ENCODE data around the gene MYO1D. TPM values are rescaled to one million over a fixed set of nuclear protein-coding genes. Genes with fewer than 3 reads are reported as not detected.
A peak's percentile ranks its signal among the peaks of the same experiment; 100 is the strongest.

Gene MYO1D
- total RNA-seq, 2 experiments from 2014 or later: 2.0 to 2.2 TPM

DNA sequence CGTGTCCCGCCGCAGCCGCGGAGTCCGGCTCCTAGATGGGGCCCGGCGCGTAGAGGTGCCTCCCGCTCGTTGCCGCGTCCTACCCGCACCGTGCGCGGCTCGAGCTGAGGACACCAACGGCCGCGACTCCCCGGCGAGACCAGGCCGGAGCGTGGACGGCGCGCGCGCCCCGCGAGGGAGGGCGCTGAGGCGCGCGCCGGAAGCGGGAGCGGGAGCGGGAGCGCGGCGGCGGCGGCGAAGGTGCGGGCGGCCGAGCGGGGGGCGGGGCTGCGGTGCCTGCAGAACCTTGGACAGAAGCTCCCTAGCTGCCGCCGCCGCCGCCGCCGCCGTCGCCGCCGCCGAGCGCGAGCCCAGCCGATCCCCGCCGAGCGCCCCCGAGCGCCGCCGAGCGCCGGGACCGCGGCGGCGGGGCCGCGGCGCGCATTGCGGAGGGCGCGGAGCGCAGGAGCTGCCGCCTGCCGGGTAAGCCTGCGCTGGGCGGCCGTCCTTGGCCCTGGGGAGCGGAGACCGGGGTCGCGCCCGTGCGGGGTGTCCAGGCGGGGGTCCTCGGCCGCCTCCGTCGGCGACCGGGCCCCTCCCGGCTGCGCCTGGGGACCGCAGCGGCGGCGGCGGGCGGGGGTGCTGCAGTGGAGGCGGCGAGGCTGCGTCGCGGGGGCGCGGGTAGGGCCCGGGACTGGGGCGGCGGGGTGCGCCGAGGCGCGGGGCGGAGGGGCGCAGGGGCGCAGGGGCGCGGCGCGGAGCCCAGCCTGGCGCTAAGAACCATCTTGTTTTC lies 390.0 kb downstream of the MYO1D start, which contains the start of gene CDK5R1:
Gene CDK5R1 (plus strand): TSS at position 293 of the 772 bp plus-strand sequence. CDS start 628 bp downstream, outside the sequence.
- CTCF ChIA-PET: interaction anchor here (1.0 to 4.3 kb wide), 9 partner anchors 22 to 390 kb away, joined by 3 to 22 read pairs (median 4); partner anchors contain the start of genes MYO1D and PSMD11
- H3K4me1 Mint-ChIP-seq: peaks cover 48% of the 10 kb centered on the region

DNA sequence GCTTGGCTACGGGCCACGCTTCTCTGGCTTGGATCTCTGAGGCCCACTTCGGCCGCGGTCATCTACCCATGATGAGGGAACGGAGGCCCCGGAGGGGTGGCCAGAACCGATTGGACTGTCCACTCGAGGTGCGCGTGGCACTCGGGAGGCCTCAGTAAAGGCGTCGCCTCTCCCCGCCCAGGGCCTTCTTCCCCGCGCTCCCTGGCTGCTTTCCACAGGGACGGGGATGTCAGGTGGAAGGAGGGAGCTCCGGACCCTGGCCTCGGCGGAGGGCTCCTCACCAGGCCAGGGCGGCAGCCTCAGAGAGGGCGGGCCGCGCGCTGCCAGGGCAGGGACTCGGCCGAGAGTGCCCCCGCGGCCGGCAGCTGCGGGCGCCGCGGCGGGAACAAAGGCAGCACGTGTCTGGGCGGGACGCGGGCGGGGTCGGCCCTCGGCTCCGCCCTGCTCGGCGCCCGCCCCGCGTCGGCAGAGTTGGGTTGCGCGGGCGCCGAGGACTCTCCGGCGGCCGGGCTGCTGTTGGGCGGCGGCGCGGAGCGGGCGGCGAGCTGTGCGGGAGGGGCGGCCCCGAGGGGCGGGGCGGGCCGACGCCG lies 390.7 kb downstream of the MYO1D start:
- Mint-ChIP-seq H3K4me3 (peak overlapping the region; percentile 69), H3K27ac (peak overlapping the region; percentile 81), H3K27me3 (no peaks in the 10 kb centered on the region), H3K9me3 (no peaks in the 10 kb centered on the region), H3K36me3 (ENCODE audit: low read depth) (peaks cover 26% of the 10 kb centered on the region), H3K4me1 (peaks cover 41% of the 10 kb centered on the region)
- ChIA-PET CTCF (interaction anchor here (0.6 to 4.3 kb wide), 10 partner anchors 10 to 391 kb away, joined by 3 to 22 read pairs (median 4); partner anchors contain the start of genes MYO1D and PSMD11), POLR2A (interaction anchor here (0.6 to 1.7 kb wide), 4 partner anchors 10 to 301 kb away, joined by 3 to 5 read pairs (median 4); no protein-coding TSS in a partner anchor)
- peak; percentile 67 for DNase-seq

More for the DNA sequence above, 390.0 kb downstream of the MYO1D start, which contains the start of gene CDK5R1:
- Mint-ChIP-seq H3K27me3 (no peaks in the 10 kb centered on the region), H3K9me3 (no peaks in the 10 kb centered on the region), H3K27ac (peak within 1 kb of the TSS; percentile 87), H3K4me3 (peak within 1 kb of the TSS; percentile 82), H3K36me3 (ENCODE audit: low read depth) (peaks cover 20% of the 10 kb centered on the region)
- POLR2A ChIA-PET: interaction anchor here (0.6 to 1.7 kb wide), 3 partner anchors 13 to 300 kb away, joined by 3 to 5 read pairs (median 5); no protein-coding TSS in a partner anchor
- DNase-seq: peak; percentile 65

DNA sequence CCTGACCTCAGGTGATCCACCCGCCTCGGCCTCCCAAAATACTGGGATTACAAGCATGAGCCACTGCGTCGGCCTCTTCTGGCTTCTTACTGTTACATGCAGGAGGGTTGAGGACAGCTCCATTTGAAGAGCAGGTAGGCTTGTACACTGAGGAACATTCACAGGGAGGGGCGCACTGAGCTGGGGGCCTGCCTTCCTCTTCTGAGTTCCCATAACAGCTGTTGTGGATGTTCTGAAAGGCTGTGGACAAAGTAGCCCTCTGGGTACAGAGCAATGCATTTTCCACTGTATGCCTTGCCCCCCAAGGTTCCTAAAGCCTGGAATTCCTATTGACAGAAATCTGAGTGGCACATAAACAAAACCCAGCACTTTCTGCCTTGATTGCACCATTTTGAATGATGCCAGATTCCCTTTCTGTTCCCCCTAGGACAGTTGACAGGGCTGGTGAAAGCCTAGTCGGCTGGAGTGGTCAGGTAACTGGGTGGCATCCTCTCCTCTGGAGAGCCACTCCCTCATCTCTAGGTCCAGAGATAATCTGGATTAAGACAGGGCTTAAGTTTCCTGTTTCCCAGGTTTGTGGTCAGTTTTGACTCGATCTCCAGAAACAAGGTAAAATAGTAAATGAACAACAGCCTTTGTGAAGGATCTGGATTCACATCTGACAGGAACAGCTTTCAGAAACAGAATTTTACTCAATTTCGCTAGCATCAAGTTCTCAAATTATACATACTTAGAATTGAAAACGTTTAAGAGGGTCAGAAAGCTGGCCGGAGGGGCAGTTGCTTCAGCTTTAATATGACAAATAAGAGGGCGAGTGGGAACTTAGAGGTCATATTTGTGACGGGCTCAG lies 391.4 kb downstream of the MYO1D start:
- Mint-ChIP-seq H3K27me3 (no peaks in the 10 kb centered on the region), H3K36me3 (ENCODE audit: low read depth) (peaks cover 28% of the 10 kb centered on the region), H3K4me1 (peaks cover 37% of the 10 kb centered on the region), H3K4me3 (peak overlapping the region; percentile 69), H3K27ac (peak overlapping the region; percentile 81), H3K9me3 (no peaks in the 10 kb centered on the region)
- ChIA-PET CTCF (interaction anchor here (0.6 to 4.3 kb wide), 9 partner anchors 11 to 596 kb away, joined by 3 to 22 read pairs (median 4); partner anchors contain the start of gene PSMD11), POLR2A (interaction anchor here (0.7 to 1.7 kb wide), 2 partner anchors 11 to 38 kb away, joined by 3 to 5 read pairs; no protein-coding TSS in a partner anchor)
- DNase-seq: no peak

DNA sequence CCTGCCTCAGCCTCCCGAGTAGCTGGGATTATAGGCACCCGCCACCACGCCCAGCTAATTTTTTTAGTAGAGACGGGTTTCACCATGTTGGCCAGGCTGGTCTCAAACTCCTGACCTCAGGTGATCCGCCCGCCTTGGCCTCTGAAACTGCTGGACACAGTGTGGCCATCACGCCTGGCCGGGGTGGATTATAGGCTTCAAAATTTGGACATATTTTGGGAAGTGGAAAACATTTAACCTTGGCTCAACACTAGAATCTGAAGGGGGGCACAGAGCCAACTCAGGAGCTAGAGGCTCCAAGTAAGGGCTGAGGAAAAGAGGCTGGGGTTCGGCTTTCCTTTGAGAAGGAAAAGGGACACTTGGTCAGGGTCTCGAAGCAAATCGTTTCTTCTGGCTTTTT lies 392.3 kb downstream of the MYO1D start:
- ChIA-PET POLR2A (no interaction called here), CTCF (interaction anchor here (0.6 to 4.3 kb wide), 13 partner anchors 11 to 596 kb away, joined by 3 to 22 read pairs (median 4); partner anchors contain the start of gene PSMD11)
- Mint-ChIP-seq H3K9me3 (no peaks in the 10 kb centered on the region), H3K4me1 (peaks cover 30% of the 10 kb centered on the region), H3K27me3 (no peaks in the 10 kb centered on the region), H3K27ac (no peak overlapping the region), H3K36me3 (ENCODE audit: low read depth) (peaks cover 32% of the 10 kb centered on the region), H3K4me3 (no peak overlapping the region)
- no peak for DNase-seq

DNA sequence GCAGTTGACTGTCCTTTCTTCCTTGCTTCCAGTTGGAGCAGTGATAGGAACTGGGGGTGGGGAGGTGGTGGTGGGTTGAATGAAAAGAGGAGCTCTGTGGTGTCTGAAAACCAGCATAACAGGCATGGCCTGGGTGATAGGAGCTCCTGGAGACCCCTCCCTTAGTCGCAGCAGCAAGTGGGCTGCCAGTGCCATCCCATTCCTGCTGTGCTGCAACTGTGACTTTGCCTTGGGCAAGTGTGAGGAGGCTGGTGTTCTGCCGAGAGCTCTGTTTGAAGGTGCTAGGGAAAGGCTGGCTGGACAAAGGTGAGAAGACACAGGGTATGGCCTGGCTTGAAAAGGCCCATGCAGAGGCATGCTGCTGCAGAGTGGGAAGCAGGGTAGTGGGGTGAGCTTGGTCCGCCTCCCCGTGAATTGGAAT lies 392.9 kb downstream of the MYO1D start:
- no peak overlapping the region for H3K27ac Mint-ChIP-seq
- H3K4me3 Mint-ChIP-seq: no peak overlapping the region
- peaks cover 24% of the 10 kb centered on the region for H3K4me1 Mint-ChIP-seq
- DNase-seq: no peak
- H3K9me3 Mint-ChIP-seq: no peaks in the 10 kb centered on the region
- ChIA-PET POLR2A (no interaction called here), CTCF (interaction anchor here (0.7 to 4.3 kb wide), 12 partner anchors 10 to 393 kb away, joined by 3 to 22 read pairs (median 4); partner anchors contain the start of genes MYO1D and PSMD11)
- peaks cover 28% of the 10 kb centered on the region for H3K36me3 Mint-ChIP-seq (ENCODE audit: low read depth)
- H3K27me3 Mint-ChIP-seq: no peaks in the 10 kb centered on the region

DNA sequence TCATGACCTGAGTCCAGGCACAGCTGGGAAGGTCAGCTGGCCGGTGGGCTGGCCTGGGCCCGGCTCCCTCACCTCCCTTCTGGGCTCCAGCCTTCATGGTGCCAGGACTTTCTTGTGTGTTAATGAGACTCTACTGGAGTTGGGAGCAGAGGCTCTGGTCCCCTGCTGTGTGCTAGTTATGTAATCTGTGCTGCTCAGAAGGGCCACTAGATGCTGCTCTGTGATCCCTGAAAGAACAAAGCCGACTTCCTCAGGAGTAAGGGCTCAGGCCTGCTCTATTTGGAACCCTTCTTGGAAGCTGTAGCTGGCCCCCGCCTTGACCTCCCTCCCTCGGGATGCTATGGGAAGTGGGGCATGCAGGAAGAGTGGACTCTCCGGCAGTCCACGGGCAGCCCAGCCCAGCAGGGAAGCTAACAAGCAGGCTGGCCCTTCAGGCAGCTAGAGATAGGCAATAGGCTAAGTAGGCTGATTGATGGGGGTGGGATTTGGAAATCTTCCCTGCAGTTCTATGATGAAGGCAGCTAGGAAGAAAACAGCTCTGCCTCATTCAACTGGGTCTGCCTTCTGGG lies 393.4 kb downstream of the MYO1D start:
- H3K27me3 Mint-ChIP-seq: no peaks in the 10 kb centered on the region
- CTCF ChIA-PET: interaction anchor here (0.7 to 4.3 kb wide), 12 partner anchors 10 to 394 kb away, joined by 3 to 22 read pairs (median 4); partner anchors contain the start of genes MYO1D and PSMD11
- peak overlapping the region; percentile 1 for H3K27ac Mint-ChIP-seq
- H3K4me3 Mint-ChIP-seq: no peak overlapping the region
- peaks cover 28% of the 10 kb centered on the region for H3K36me3 Mint-ChIP-seq (ENCODE audit: low read depth)
- peak; percentile 52 for DNase-seq
- POLR2A ChIA-PET: no interaction called here
- peaks cover 19% of the 10 kb centered on the region for H3K4me1 Mint-ChIP-seq
- H3K9me3 Mint-ChIP-seq: no peaks in the 10 kb centered on the region

DNA sequence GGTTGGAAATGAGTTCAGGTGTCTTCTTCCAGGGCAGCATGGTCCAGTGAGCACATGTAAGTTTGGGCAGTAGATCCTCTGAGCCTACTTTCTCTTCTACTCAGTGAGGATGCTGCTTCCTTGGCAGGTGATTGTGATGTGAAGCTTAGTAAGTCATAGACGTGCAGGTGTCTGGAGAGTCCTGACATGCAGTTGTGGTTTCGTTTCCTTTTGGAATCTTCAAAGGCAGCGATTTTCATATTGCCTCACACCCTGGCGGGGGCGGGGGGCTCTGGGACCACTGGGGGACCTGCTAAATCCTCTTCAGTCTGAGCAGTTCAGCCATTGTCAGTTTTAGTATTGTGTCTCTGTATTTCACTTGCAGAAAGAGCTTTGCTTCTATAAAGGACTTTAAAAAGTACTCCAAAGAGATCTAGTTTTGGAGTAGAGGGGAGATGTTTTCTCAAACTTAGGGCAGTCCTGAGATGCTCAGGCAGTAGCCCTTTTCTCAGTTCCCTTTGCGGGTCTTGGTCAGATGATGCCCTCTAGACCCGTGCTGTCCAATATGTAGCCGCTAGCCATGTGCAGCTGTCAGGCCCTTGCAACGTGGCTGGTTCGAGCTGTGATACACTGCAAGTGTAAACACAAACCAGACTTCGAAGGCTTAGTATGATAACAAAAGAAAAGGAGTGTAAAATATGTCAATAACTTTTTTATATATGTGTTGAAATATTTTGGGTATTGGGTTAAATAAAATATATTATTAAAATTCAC lies 394.2 kb downstream of the MYO1D start:
- Mint-ChIP-seq H3K4me1 (peaks cover 12% of the 10 kb centered on the region), H3K4me3 (no peak overlapping the region), H3K9me3 (no peaks in the 10 kb centered on the region), H3K36me3 (ENCODE audit: low read depth) (peaks cover 31% of the 10 kb centered on the region), H3K27ac (peak overlapping the region; percentile 50), H3K27me3 (no peaks in the 10 kb centered on the region)
- CTCF ChIA-PET: interaction anchor here (2.4 to 2.6 kb wide), 2 partner anchors 9 to 16 kb away, joined by 7 read pairs; no protein-coding TSS in a partner anchor
- DNase-seq: no peak
- POLR2A ChIA-PET: interaction anchor here (0.6 kb wide), 1 partner anchor 25 kb away, joined by 3 read pairs; no protein-coding TSS in a partner anchor

DNA sequence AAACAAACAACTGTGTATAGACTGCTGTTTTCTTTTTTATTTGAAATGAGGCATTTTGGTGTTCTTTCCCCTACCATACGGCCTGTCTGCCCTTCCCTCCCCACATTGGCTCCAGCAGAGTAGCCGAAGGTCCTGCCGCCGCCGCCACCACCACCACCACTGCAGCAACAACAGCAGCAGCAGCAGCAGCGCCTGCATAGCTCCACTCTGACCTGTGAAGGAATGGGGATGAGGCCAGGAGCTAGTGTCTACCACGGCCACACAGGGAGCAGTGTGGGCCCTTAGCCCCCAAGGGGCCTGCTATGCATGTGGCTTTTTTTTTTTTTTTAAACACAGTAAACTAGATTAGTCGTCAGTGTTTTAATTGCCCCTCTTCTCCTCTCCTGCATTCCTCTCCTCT lies 395.7 kb downstream of the MYO1D start:
- Mint-ChIP-seq H3K4me1 (peaks cover 9% of the 10 kb centered on the region), H3K27ac (no peak overlapping the region), H3K9me3 (no peaks in the 10 kb centered on the region), H3K36me3 (ENCODE audit: low read depth) (peaks cover 36% of the 10 kb centered on the region), H3K4me3 (no peak overlapping the region), H3K27me3 (no peaks in the 10 kb centered on the region)
- ChIA-PET POLR2A (no interaction called here), CTCF (interaction anchor here (1.1 kb wide), 1 partner anchor 37 kb away, joined by 4 read pairs; the partner anchor contains the start of gene PSMD11)
- no peak for DNase-seq

DNA sequence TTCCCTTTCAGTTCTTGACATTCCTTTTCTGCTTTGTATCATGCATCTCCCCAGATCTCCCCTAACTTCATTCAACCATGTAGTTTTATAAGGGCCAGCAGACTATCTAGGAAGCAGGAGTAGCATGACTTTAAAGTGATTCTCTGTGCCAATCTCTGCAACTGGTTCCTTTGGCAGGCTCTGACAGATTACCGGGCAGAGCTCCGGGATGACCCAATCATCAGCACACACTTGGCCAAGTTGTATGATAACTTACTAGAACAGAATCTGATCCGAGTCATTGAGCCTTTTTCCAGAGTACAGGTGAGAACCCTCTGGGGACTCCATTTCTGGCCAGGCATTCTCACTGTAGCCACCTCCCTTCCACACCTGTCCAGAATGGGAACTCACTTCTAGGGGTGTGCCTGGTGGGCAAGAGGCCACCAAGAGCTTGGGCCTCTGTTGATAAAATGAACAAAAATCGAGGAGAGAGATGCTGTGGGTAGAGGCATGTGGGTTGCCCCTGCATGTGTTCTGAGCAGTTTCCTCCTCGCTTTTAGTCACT lies 397.8 kb downstream of the MYO1D start:
- no peak overlapping the region for H3K27ac Mint-ChIP-seq
- H3K9me3 Mint-ChIP-seq: no peaks in the 10 kb centered on the region
- no peak overlapping the region for H3K4me3 Mint-ChIP-seq
- POLR2A ChIA-PET: no interaction called here
- no peak for DNase-seq
- H3K27me3 Mint-ChIP-seq: no peaks in the 10 kb centered on the region
- H3K4me1 Mint-ChIP-seq: peaks cover 2% of the 10 kb centered on the region
- H3K36me3 Mint-ChIP-seq (ENCODE audit: low read depth): peaks cover 49% of the 10 kb centered on the region
- CTCF ChIA-PET: interaction anchor here (1.3 kb wide), 1 partner anchor 45 kb away, joined by 3 read pairs; no protein-coding TSS in a partner anchor

DNA sequence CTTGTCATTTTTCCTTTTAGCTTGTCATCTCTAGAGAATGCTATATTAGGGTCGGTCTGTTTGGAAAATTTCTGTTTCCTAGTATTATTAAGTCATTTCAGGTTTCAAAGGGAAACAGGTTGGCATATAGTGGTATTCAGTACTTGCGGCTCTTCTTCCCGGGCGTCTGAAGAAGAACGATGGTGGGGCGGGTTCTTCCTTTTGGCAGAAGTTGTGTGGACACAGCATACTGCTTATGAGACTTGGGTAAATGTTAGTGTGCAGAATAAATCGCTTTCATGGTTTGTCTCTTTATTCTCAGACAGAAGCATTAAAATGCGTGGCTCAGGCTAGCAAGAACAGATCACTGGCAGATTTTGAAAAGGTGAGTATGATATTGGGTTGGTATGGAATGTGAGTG lies 399.7 kb downstream of the MYO1D start:
- POLR2A ChIA-PET: interaction anchor here (0.7 kb wide), 1 partner anchor 14 kb away, joined by 3 read pairs; no protein-coding TSS in a partner anchor
- CTCF ChIA-PET: interaction anchor here (0.8 to 2.1 kb wide), 3 partner anchors 14 to 52 kb away, joined by 3 to 16 read pairs (median 4); partner anchors contain the start of gene PSMD11
- Mint-ChIP-seq H3K27ac (no peak overlapping the region), H3K4me3 (no peak overlapping the region), H3K4me1 (no peaks in the 10 kb centered on the region), H3K36me3 (ENCODE audit: low read depth) (peaks cover 55% of the 10 kb centered on the region), H3K27me3 (no peaks in the 10 kb centered on the region), H3K9me3 (no peaks in the 10 kb centered on the region)
- DNase-seq: no peak

DNA sequence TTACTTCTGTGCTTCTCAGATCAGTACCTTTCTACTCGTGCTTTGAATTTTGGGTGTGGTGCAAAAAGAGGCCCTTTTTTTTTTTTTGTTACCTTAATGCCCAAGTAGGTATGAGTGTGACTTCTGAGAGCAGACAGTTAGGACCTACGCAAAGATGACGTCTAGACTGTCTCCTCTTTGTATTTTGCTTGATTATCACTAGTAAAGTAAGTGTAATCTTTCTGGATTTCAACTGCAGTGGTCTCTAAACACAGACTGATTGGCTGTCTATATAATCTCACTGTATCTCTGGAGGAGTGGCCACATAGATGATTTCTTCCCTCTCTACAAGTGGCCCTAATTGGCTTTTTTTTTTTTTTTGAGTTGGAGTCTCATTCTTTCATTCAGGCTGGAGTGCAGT lies 401.7 kb downstream of the MYO1D start:
- CTCF ChIA-PET: interaction anchor here (2.1 kb wide), 1 partner anchor 12 kb away, joined by 16 read pairs; no protein-coding TSS in a partner anchor
- peaks cover 53% of the 10 kb centered on the region for H3K36me3 Mint-ChIP-seq (ENCODE audit: low read depth)
- no peaks in the 10 kb centered on the region for H3K4me1 Mint-ChIP-seq
- no peaks in the 10 kb centered on the region for H3K27me3 Mint-ChIP-seq
- no peak for DNase-seq
- POLR2A ChIA-PET: no interaction called here
- H3K27ac Mint-ChIP-seq: no peak overlapping the region
- H3K4me3 Mint-ChIP-seq: no peak overlapping the region
- H3K9me3 Mint-ChIP-seq: no peaks in the 10 kb centered on the region
